ENCODE results near the gene CHCHD3. TPM values are rescaled to one million over a fixed set of nuclear protein-coding genes. Genes with fewer than 3 reads are reported as not detected.

Gene CHCHD3
- total RNA-seq, 1 experiment from 2014 or later = 100 TPM

DNA sequence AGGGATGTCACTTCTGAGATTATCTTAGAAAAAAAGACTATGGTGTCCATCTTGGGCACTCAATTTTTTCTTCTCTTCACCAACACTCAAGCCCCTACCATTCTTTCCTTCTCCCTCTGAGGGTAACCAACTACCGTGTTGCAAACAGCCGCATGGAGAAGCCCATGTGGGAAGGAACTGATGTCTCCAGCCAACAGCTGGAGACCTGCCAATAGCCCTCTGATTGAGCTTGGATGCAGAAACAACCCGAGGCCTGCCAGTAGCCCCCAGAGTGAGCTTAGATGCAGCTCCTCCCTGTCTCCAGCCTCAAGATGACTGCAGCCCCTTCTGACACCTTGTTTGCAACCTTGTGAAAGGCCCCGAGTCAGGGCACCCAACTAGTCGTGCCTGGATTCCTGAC lies 36.4 kb upstream of the CHCHD3 start:
- no TSS peak for BruUV-seq (replicated peaks)
- H3K4me1 ChIP-seq (replicated peaks; ENCODE audit: insufficient read depth) = no peaks in the 10 kb centered on the region
- no peak overlapping the region for H3K4me2 ChIP-seq
- no peaks in the 10 kb centered on the region for H3K9me3 ChIP-seq (ENCODE audit: insufficient read depth, low read depth)
- no peak overlapping the region for H3K4me3 ChIP-seq
- no peaks in the 10 kb centered on the region; the same call in 1 of the 2 replicates for H3K9me2 ChIP-seq (ENCODE audit: insufficient read depth)
- CTCF ChIA-PET = no interaction called here
- no peak for DNase-seq
- no peaks in the 10 kb centered on the region for H4K20me1 ChIP-seq (ENCODE audit: insufficient read depth)
- POLR2A ChIA-PET (ENCODE audit: unreplicated experiment) = no interaction called here
- no peaks in the 10 kb centered on the region for H3K36me3 ChIP-seq (ENCODE audit: low read depth)
- H2AFZ ChIP-seq = no peak overlapping the region
- H3F3A ChIP-seq (ENCODE audit: insufficient read depth, low read depth) = no peaks in the 10 kb centered on the region
- peaks cover 80% of the 10 kb centered on the region for H3K27me3 ChIP-seq (ENCODE audit: insufficient read depth, low read depth)
- intact Hi-C loops (cut with micrococcal nuclease; ENCODE audit: unreplicated experiment) = no loop called here
- H3K27ac ChIP-seq = no peak overlapping the region
- no peaks in the 10 kb centered on the region for H3K79me2 ChIP-seq (ENCODE audit: low read depth)
- TF ChIP-seq, protein P1, sequence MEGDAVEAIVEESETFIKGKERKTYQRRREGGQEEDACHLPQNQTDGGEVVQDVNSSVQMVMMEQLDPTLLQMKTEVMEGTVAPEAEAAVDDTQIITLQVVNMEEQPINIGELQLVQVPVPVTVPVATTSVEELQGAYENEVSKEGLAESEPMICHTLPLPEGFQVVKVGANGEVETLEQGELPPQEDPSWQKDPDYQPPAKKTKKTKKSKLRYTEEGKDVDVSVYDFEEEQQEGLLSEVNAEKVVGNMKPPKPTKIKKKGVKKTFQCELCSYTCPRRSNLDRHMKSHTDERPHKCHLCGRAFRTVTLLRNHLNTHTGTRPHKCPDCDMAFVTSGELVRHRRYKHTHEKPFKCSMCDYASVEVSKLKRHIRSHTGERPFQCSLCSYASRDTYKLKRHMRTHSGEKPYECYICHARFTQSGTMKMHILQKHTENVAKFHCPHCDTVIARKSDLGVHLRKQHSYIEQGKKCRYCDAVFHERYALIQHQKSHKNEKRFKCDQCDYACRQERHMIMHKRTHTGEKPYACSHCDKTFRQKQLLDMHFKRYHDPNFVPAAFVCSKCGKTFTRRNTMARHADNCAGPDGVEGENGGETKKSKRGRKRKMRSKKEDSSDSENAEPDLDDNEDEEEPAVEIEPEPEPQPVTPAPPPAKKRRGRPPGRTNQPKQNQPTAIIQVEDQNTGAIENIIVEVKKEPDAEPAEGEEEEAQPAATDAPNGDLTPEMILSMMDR (conservative IDR thresholded peaks at IDR 0.05) = no peak
- TF ChIP-seq EZH2 (IDR thresholded peaks at IDR 0.05; ENCODE audit: low read depth) = no peak

DNA sequence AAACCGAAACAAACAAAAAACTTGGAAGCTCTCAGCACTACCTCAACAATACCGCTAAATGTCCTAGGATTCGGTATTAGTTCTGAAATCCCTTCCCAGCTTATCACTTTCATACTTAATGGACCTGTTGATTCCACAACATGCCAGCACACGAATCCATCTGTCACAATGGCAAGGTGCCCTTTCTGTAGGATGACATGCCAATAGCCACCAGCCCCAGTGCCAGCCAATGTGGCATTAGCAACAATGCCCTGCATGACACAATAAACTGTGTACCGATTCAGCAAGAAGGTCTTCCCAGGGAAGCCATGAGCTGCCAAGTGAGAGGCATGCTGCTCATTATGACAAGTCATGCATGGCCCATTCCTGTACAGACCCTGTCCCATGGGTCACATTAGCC lies 35.6 kb upstream of the CHCHD3 start:
- intact Hi-C loops (cut with micrococcal nuclease; ENCODE audit: unreplicated experiment) = no loop called here
- H3K4me2 ChIP-seq = no peak overlapping the region
- POLR2A ChIA-PET (ENCODE audit: unreplicated experiment) = no interaction called here
- CTCF ChIA-PET = no interaction called here
- H3K27me3 ChIP-seq (ENCODE audit: insufficient read depth, low read depth) = peaks cover 88% of the 10 kb centered on the region
- TF ChIP-seq, protein P1 (conservative IDR thresholded peaks at IDR 0.05) = no peak
- no peak for TF ChIP-seq EZH2 (IDR thresholded peaks at IDR 0.05; ENCODE audit: low read depth)
- H3K36me3 ChIP-seq (ENCODE audit: low read depth) = no peaks in the 10 kb centered on the region
- no peaks in the 10 kb centered on the region; the same call in 1 of the 2 replicates for H3K9me2 ChIP-seq (ENCODE audit: insufficient read depth)
- H3K9me3 ChIP-seq (ENCODE audit: insufficient read depth, low read depth) = no peaks in the 10 kb centered on the region
- H4K20me1 ChIP-seq (ENCODE audit: insufficient read depth) = no peaks in the 10 kb centered on the region
- no peak overlapping the region for H3K27ac ChIP-seq
- H3F3A ChIP-seq (ENCODE audit: insufficient read depth, low read depth) = no peaks in the 10 kb centered on the region
- no peak for DNase-seq
- no TSS peak for BruUV-seq (replicated peaks)
- no peak overlapping the region for H2AFZ ChIP-seq
- H3K4me1 ChIP-seq (replicated peaks; ENCODE audit: insufficient read depth) = no peaks in the 10 kb centered on the region
- no peak overlapping the region for H3K4me3 ChIP-seq
- H3K79me2 ChIP-seq (ENCODE audit: low read depth) = no peaks in the 10 kb centered on the region

DNA sequence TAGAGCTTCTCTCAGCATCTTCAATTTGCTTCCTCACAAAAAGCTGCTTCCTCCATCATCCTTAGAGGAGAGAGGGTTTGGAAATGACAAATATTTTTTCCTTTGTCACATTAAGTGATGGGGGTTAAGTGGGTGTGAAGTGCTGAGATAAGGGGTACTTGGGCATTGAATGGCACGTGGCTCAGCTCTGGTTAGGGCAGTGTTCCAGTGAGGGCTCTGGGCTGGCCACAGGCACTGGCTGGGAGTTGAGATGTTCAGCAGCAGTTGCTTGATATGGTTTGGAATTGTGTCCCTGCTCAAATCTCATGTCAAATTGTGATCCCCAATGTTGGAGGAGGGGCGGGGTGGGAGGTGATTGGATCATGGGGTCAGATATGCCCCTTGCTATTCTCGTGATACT lies 33.7 kb upstream of the CHCHD3 start:
- CTCF ChIA-PET = no interaction called here
- no TSS peak for BruUV-seq (replicated peaks)
- intact Hi-C loops (cut with micrococcal nuclease; ENCODE audit: unreplicated experiment) = no loop called here

More for the DNA sequence above, 33.7 kb upstream of the CHCHD3 start:
- no peak overlapping the region for H3K4me2 ChIP-seq
- no peak for DNase-seq
- no peaks in the 10 kb centered on the region for H3F3A ChIP-seq (ENCODE audit: insufficient read depth, low read depth)
- no peak overlapping the region for H3K4me3 ChIP-seq
- no peaks in the 10 kb centered on the region for H3K4me1 ChIP-seq (replicated peaks; ENCODE audit: insufficient read depth)
- H3K27ac ChIP-seq = no peak overlapping the region
- H4K20me1 ChIP-seq (ENCODE audit: insufficient read depth) = no peaks in the 10 kb centered on the region
- H2AFZ ChIP-seq = no peak overlapping the region
- no peaks in the 10 kb centered on the region for H3K9me2 ChIP-seq (ENCODE audit: insufficient read depth)
- TF ChIP-seq, protein P1 (conservative IDR thresholded peaks at IDR 0.05) = no peak
- H3K27me3 ChIP-seq (ENCODE audit: insufficient read depth, low read depth) = peaks cover 83% of the 10 kb centered on the region
- POLR2A ChIA-PET (ENCODE audit: unreplicated experiment) = no interaction called here
- H3K79me2 ChIP-seq (ENCODE audit: low read depth) = no peaks in the 10 kb centered on the region
- no peaks in the 10 kb centered on the region for H3K36me3 ChIP-seq (ENCODE audit: low read depth)
- H3K9me3 ChIP-seq (ENCODE audit: insufficient read depth, low read depth) = no peaks in the 10 kb centered on the region

Measured in PC-9 (cell line).